Endothelial cell of umbilical vein (primary cell): ENCODE results near the gene RIPOR1. TPM values are rescaled to one million over a fixed set of nuclear protein-coding genes. Genes with fewer than 3 reads are reported as not detected.

ENCODE experiments used
- BruUV-seq: library from RNA; stranded (reverse); fragments of 400-500 nt; replicated peaks from 2 replicates; lab custom pipeline; 2021; lab: Mats Ljungman, UMichigan
- CTCF ChIA-PET: fragments of 300-600, 350-600 bp; sonication (Branson Sonifier 250); formaldehyde crosslinking; loops from one replicate; lab custom pipeline; 2021; ENCODE audit warnings: antibody characterized with exemption, inconsistent platforms; lab: Charles Lee
- POLR2A ChIA-PET: fragments of 300-600, 350-600 bp; sonication (Branson Sonifier 250); formaldehyde crosslinking; loops from one replicate; lab custom pipeline; 2021; ENCODE audit warnings: antibody characterized with exemption, inconsistent platforms; lab: Charles Lee
- DNase-seq: peaks from one replicate; pipeline ENCODE4 v3.0.0-alpha.2; 2011; ENCODE audit warnings: low read depth, low spot score
- FAIRE-seq: peaks from 2 replicates; lab custom pipeline; 2011; peaks lifted over from hg19 to GRCh38; lab: Jason Lieb, UNC
- H2AFZ ChIP-seq: 2 replicates; pipeline ENCODE4 v1.6.0; 2012; ENCODE audit warnings: low read depth, low read length, control low read depth, inconsistent platforms
- H3K27ac ChIP-seq: 2 replicates; pipeline ENCODE4 v1.5.1; 2011; ENCODE audit warnings: low read depth, mild to moderate bottlenecking, control low read depth, low read length, moderate library complexity; ENCODE audit not compliant: insufficient read depth
- H3K27me3 ChIP-seq, 2 experiments: 2 replicates each; pipeline versions ENCODE4 v1.6.0 to v1.6.1; 2011; ENCODE audit warnings: low read length in 2 of 2, mixed read lengths in 1 of 2; ENCODE audit not compliant: control insufficient read depth in 2 of 2, insufficient read depth in 2 of 2
- H3K36me3 ChIP-seq, 2 experiments: 2 replicates in 1 of 2; 3 replicates in 1 of 2; pipeline ENCODE4 v1.5.1; 2011; ENCODE audit warnings: low read length in 2 of 2, mild to moderate bottlenecking in 1 of 2, moderate library complexity in 1 of 2; ENCODE audit not compliant: control insufficient read depth in 2 of 2, insufficient read depth in 2 of 2; ENCODE audit errors: extremely low read depth in 1 of 2
- H3K4me1 ChIP-seq: 3 replicates; pipeline ENCODE4 v1.5.1; 2011; ENCODE audit warnings: mild to moderate bottlenecking, low read length; ENCODE audit not compliant: control insufficient read depth, insufficient read depth; ENCODE audit errors: extremely low read depth
- H3K4me2 ChIP-seq: 2 replicates; pipeline ENCODE4 v1.6.1; 2011; ENCODE audit warnings: low read length, control low read depth, mixed read lengths; ENCODE audit not compliant: insufficient read depth
- H3K4me3 ChIP-seq, 3 experiments: fragments of 200-600 bp in 1 of 3; sonication (generic), shearing (Covaris generic) in 1 of 3; replicated peaks in 1 of 3; 2 replicates each; pipeline ENCODE4 v1.5.1; 2011 to 2016; ENCODE audit warnings: control low read depth in 3 of 3, low read length in 3 of 3, mild to moderate bottlenecking in 2 of 3, inconsistent platforms in 1 of 3, low read depth in 1 of 3, moderate library complexity in 1 of 3; ENCODE audit not compliant: insufficient read depth in 1 of 3
- H3K79me2 ChIP-seq: 2 replicates; pipeline ENCODE4 v1.6.0; 2012; ENCODE audit warnings: low read length, inconsistent platforms; ENCODE audit not compliant: control insufficient read depth, insufficient read depth
- H3K9ac ChIP-seq: replicated peaks from 2 replicates; pipeline ENCODE3; 2011; ENCODE audit warnings: low read length, control low read depth; ENCODE audit not compliant: insufficient read depth; ENCODE audit errors: extremely low read depth
- H3K9me1 ChIP-seq: replicated peaks from 3 replicates; pipeline ENCODE4 v1.6.0; 2011; ENCODE audit warnings: mild to moderate bottlenecking, low read length; ENCODE audit not compliant: control insufficient read depth, insufficient read depth; ENCODE audit errors: extremely low read depth
- H3K9me3 ChIP-seq: replicated peaks from 2 replicates; pipeline ENCODE4 v1.5.1; 2012; ENCODE audit warnings: low read length, inconsistent platforms; ENCODE audit not compliant: control insufficient read depth, insufficient read depth
- H4K20me1 ChIP-seq: replicated peaks from 2 replicates; pipeline ENCODE3; 2011; ENCODE audit warnings: mild to moderate bottlenecking, low read length; ENCODE audit not compliant: control insufficient read depth, insufficient read depth; ENCODE audit errors: extremely low read depth
- EZH2 ChIP-seq: IDR thresholded peaks from 2 replicates; pipeline ENCODE4 v1.6.1; 2012; ENCODE audit warnings: borderline replicate concordance, low read depth, mild to moderate bottlenecking, moderate library complexity, low read length, inconsistent platforms; ENCODE audit not compliant: severe bottlenecking
- FOS ChIP-seq: IDR thresholded peaks from 2 replicates; pipeline ENCODE4 v1.6.1; 2011; ENCODE audit warnings: mild to moderate bottlenecking, low read length, moderate library complexity, borderline replicate concordance; ENCODE audit not compliant: insufficient read depth
- GATA2 ChIP-seq: IDR thresholded peaks from 2 replicates; pipeline ENCODE4 v1.7.0; 2011; ENCODE audit warnings: low read depth, mild to moderate bottlenecking, moderate library complexity, mixed read lengths, low read length; ENCODE audit not compliant: insufficient read length, insufficient read depth
- JUN ChIP-seq: IDR thresholded peaks from 2 replicates; pipeline ENCODE4 v1.6.1; 2011; ENCODE audit warnings: borderline replicate concordance, low read depth; ENCODE audit not compliant: insufficient read length, insufficient read depth
- MYC ChIP-seq: IDR thresholded peaks from one replicate; pipeline ENCODE4 v1.6.1; 2011; ENCODE audit warnings: mild to moderate bottlenecking, low read depth, low read length
- POLR2A ChIP-seq: IDR thresholded peaks from 2 replicates; pipeline ENCODE4 v1.6.1; 2012; ENCODE audit warnings: low read depth, mild to moderate bottlenecking, control low read depth, low read length
- dilution Hi-C: fragments of 300-500 bp; cut with MboI; formaldehyde crosslinking; loops from one replicate; pipeline ENCODE4 v1.15.0; 2019; ENCODE audit warnings: low sequenced_read_pairs; ENCODE audit not compliant: extremely low pct_ligation_motif_present
- intact Hi-C: fragments of 100-400 bp; cut with micrococcal nuclease; formaldehyde crosslinking; loops from one replicate; pipeline ENCODE4 v1.10.0; 2022
- polyA plus RNA-seq, 4 experiments: library from polyadenylated mRNA; depleted of rRNA in 3 of 4; stranded (reverse) in 3 of 4; unstranded in 1 of 4; fragments of >200 nt; gene quantifications; 2 replicates each; pipeline versions ENCODE4 v1.2.1 to v1.2.3, GENCODE V29; 2011 to 2012; ENCODE audit warnings: missing spikeins in 1 of 4
- total RNA-seq: library from RNA; stranded (reverse); gene quantifications from 2 replicates; pipeline ENCODE4 v1.2.3, GENCODE V29; 2021

Gene RIPOR1
- total and polyA plus RNA-seq, 2 donors (not counting 3 experiments of a cell fraction or from before 2014, with no cell fraction given) = 45.3 to 144 TPM

- ChIA-PET POLR2A (no interaction called here), CTCF (interaction anchor here (1.9 kb wide), 1 partner anchor 12 kb away, joined by 6 read pairs; no protein-coding TSS in a partner anchor)
- no peak for TF ChIP-seq EZH2
- TF ChIP-seq JUN = no peak
- H3K79me2 ChIP-seq = no peaks in the 10 kb centered on the region
- H4K20me1 ChIP-seq = no peaks in the 10 kb centered on the region
- H3K4me2 ChIP-seq = no peak overlapping the region
- H3K4me1 ChIP-seq = peaks cover 26% of the 10 kb centered on the region
- no peaks in the 10 kb centered on the region for H3K9me3 ChIP-seq
- no peak overlapping the region for H3K9ac ChIP-seq
- no peaks in the 10 kb centered on the region for H3K27me3 ChIP-seq
- no peak overlapping the region for H3K27ac ChIP-seq
- DNase-seq (no peak), FAIRE-seq (no peak)
- BruUV-seq = no TSS peak
- peaks cover 7 to 19% of the 10 kb centered on the region in 2 experiments for H3K36me3 ChIP-seq
- intact Hi-C loops (no loop called here), dilution Hi-C loops (no loop called here)
- H2AFZ ChIP-seq = no peak overlapping the region
- H3K9me1 ChIP-seq = no peaks in the 10 kb centered on the region
- H3K4me3 ChIP-seq = no peak overlapping the region
These were observed 20.6 kb downstream of the RIPOR1 start for GRCh38 chr16:67549240-67549639.

DNA sequence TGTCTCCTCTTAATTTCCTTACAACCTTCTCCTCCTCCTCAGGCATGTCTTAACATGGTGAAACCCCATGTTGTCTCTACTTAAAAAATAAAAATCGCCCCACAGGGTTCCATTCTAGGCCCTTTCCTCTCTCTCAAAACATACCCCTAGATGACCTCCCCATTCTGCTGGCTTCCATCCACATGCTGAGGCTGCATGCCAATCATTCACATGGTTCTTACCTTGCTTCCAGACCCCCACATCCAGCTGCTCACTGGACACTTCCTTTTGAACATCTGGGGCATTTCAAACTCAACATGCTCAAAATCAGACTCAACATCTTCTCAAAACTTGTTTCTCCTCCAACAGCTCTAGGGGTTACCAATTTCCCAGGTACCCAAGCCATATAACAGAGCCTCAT, 21.3 kb downstream of the RIPOR1 start:
- H3K4me2 ChIP-seq = no peak overlapping the region
- BruUV-seq = no TSS peak
- H3K36me3 ChIP-seq = peaks cover 7 to 12% of the 10 kb centered on the region in 2 experiments
- CTCF ChIA-PET = interaction anchor here (1.9 kb wide), 1 partner anchor 13 kb away, joined by 6 read pairs; no protein-coding TSS in a partner anchor
- no peak for FAIRE-seq
- no peak overlapping the region for H3K27ac ChIP-seq
- TF ChIP-seq FOS (no peak), JUN (no peak), MYC (no peak), EZH2 (no peak), POLR2A (no peak), GATA2 (no peak)
- POLR2A ChIA-PET = no interaction called here
- H2AFZ ChIP-seq = no peak overlapping the region
- no peaks in the 10 kb centered on the region for H3K9me3 ChIP-seq
- H3K4me3 ChIP-seq = no peak overlapping the region
- H3K4me1 ChIP-seq = peaks cover 27% of the 10 kb centered on the region
- intact Hi-C loops (no loop called here), dilution Hi-C loops (no loop called here)
- no peak overlapping the region for H3K9ac ChIP-seq
- no peaks in the 10 kb centered on the region for H3K27me3 ChIP-seq
- no peaks in the 10 kb centered on the region for H4K20me1 ChIP-seq
- DNase-seq = no peak
- no peaks in the 10 kb centered on the region for H3K9me1 ChIP-seq
- no peaks in the 10 kb centered on the region for H3K79me2 ChIP-seq
